HG02798 (cell line): ENCODE data around the gene OR4E2.
A peak's percentile ranks its signal among the peaks of the same experiment; 100 is the strongest.
"Not testable (repeated sequence)": the region's sequence is repeated elsewhere in the genome, so short reads cannot be mapped to it uniquely, and the experiment has no call there.

Experiments used
- ATAC-seq: cut with Tn5 transposase; IDR thresholded peaks from one replicate; pipeline ENCODE4 v1.9.1; 2021; ENCODE audit warnings: mild to moderate bottlenecking; ENCODE audit not compliant: unreplicated experiment, poor library complexity

OR4E2 gene

DNA sequence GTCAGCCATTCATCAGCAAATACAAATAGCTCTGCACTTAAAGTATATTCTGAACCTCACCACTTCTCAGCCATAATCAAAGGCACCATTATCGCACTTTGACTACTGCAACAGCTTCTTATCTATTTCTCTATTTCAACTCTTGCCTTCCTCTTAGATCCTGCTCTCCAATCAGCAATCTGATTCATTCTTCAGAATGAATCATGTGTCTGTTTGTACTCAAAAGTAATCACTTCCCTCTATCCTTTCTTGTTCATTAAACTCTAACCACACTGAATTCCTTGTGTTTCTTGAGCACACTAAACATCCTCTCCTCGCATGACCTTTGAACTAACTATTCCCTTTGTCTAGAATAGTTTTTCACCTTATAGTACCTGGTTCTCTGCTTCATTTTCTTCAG is 32.8 kb downstream of the OR4E2 start:
- no peak for ATAC-seq

DNA sequence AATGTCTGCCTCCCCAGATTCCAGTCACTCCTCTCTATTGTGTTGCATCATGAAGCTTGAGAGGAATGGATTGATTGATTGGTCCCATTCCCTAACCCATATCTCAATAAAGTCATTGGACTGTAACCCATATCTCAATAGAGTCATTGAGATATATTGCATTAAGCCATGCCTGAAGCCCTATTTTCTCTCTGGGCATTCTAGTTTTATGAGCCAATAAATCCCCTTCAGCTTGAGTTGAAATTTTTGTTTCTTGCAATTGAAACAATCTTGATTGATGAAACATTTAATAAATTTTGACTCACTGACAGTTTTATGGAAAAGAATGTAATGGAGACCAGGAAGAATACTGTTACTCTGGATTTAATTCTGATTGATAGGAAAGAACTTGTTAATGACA is 40.8 kb downstream of the OR4E2 start:
- no peak for ATAC-seq

DNA sequence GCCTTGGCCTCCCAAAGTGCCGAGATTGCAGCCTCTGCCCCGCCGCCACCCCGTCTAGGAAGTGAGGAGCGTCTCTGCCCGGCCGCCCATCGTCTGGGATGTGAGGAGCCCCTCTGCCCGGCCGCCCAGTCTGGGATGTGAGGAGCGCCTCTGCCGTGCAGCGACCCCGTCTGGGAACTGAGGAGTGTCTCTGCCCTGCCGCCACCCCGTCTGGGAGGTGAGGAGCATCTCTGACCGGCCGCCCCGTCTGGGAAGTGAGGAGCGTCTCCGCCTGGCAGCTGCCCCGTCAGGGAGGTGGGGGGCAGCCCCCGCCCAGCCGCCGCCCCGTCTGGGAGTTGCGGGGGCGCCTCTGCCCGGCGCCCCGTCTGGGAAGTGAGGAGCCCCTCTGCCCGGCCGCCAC is 44.0 kb downstream of the OR4E2 start:
- ATAC-seq = not testable (repeated sequence)

DNA sequence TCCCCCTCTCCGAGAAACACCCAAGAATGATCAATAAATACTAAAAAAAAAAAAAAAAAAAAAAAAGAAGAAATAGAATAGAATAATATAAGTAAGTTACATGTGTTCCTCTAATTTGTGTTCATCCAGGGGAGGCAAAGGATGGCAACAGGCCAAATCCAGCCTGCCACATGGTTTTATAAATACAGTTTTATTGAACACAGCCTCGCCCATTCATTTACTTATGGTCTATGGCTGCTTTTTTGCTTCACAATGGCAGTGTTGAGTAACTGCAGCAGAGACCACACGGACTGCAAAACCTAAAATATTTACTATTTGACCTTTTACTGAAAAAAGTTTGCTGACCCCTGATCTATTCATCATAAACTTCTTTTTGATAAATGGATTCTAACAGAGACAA is 44.9 kb downstream of the OR4E2 start:
- not testable (repeated sequence) for ATAC-seq

- no peak for ATAC-seq
These were observed 45.9 kb downstream of the OR4E2 start for GRCh38 chr14:21699551-21699950.

- no peak for ATAC-seq
These were observed 48.7 kb downstream of the OR4E2 start for GRCh38 chr14:21702316-21702715.

DNA sequence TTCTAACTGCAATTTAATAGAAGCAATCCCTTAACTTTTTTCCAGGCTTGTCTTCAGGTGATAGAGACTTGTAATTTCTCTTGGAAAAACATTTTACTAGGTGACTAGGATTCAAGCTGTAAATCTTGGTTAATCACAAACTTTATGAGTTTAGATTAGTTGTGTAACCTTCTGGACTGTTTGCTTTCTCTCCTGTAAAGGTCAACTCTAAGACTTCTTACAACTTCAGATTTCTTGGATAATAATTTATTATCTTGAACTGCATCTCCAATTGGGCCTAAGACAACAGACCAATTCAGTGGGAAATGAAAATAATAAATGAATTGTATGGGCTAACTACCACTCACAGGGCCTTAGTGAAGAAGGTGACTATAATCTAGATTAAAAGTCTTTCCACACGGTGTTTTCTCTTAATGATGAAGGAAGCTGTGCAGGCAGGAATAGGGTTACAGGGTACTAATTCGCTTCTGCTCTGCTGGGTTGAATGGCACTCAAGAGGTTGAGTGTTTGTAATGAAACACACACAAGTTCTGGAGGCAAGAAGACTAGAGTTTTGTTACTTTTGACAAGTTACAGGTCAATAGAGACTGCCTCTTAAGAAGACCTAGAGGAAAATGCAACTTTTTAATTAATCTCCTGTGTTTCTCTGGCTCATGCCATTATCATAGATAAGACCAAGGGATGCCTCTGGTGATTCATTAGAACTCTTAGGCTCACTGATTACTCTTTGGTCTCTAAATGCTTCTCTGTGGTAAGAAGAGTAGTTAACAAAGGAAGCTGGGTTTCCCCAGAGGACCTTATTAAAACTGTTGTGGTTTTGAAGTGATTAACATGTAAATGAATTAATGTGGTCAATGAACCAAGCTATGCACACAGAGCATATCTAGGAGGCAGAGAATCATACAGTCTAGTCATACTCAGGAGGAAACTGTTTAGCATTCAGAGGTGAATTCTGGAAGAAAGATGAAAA is 50.0 kb downstream of the OR4E2 start:
- ATAC-seq = no peak

DNA sequence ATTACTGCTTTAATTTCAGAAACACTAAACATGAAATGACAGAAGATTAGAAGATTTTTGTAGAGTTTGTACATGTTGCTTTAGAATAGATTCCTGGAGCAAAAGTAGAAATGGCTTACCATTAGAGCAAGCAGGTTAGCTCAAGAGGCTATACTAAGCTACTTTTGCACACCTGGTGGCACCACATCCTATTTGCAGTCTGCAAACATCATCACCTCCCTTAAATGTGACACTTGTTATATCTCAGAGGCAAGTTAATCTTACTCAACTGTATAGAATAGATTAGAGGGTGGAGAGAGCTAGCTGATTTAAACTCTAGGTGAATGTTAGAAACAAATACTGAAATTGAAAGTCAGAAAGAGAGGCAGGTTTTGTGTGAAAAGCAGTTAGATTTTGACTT is 50.7 kb downstream of the OR4E2 start:
- ATAC-seq = no peak

GRCh38 chr14:21711360-21711961 is 57.8 kb downstream of the OR4E2 start:
- ATAC-seq = peak; percentile 54

GRCh38 chr14:21712036-21712435 is 58.4 kb downstream of the OR4E2 start:
- ATAC-seq = no peak

DNA sequence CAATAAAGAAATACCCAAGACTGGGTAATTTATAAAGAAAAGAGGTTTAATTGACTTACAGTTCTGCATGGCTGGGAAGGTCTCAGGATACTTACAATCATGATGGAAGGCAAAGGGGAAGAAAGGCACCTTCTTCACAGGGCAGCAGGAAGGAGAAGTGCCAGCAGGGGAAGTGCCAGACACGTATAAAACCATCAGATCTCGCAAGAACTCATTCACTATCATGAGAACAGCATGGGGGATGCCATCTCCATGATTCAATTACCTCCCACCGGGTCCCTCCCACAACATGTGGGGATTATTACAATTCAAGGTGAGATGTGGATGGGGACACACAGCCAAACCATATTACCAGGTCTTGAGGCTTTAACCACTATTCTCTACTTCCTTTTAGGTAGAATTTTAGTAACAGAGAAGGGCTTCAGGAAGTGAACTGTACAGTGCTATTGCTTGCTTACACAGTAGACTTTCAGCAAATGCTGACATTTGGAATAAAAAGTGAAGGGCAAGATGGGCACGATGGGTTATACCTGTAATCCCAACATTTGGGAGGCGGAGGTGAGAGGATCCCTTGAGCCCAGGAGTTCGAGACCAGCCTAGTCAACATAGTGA is 60.8 kb downstream of the OR4E2 start:
- no peak for ATAC-seq
